HPDE6-E6E7 (cell line): Measurements from ENCODE around the gene BEST3.
"Not testable (repeated sequence)": the region's sequence is repeated elsewhere in the genome, so short reads cannot be mapped to it uniquely, and the experiment has no call there.

ENCODE experiments used
- DNase-seq: peaks from one replicate; pipeline ENCODE4 v3.0.0; 2011; ENCODE audit warnings: missing footprints; ENCODE audit errors: extremely low spot score

The BEST3 gene

GRCh38 chr12:69649529-69649928, 49.6 kb downstream of the BEST3 start:
- DNase-seq = no peak

- peak; percentile 23 for DNase-seq
Observed at GRCh38 chr12:69648476-69648875, 50.6 kb downstream of the BEST3 start.

- DNase-seq = no peak
Observed at GRCh38 chr12:69647178-69647577, 51.9 kb downstream of the BEST3 start.

GRCh38 chr12:69645031-69645430, 54.1 kb downstream of the BEST3 start:
- no peak for DNase-seq

- DNase-seq = no peak
Observed at GRCh38 chr12:69644511-69644910, 54.6 kb downstream of the BEST3 start.

- DNase-seq = no peak
Observed at GRCh38 chr12:69642531-69642930, 56.6 kb downstream of the BEST3 start.

GRCh38 chr12:69641546-69641945, 57.6 kb downstream of the BEST3 start:
- DNase-seq = no peak

- DNase-seq = peak; percentile 68
Observed at GRCh38 chr12:69639400-69640016, 59.6 kb downstream of the BEST3 start.

- no peak for DNase-seq
Observed at GRCh38 chr12:69633061-69633460, 66.0 kb downstream of the BEST3 start.

GRCh38 chr12:69630191-69630590, 68.9 kb downstream of the BEST3 start:
- peak; percentile 28 for DNase-seq

GRCh38 chr12:69627501-69627900, 71.6 kb downstream of the BEST3 start:
- DNase-seq = no peak

- no peak for DNase-seq
Observed at GRCh38 chr12:69623970-69624369, 75.1 kb downstream of the BEST3 start.

- DNase-seq = no peak
Observed at GRCh38 chr12:69621551-69621950, 77.6 kb downstream of the BEST3 start.

GRCh38 chr12:69620921-69621320, 78.2 kb downstream of the BEST3 start:
- DNase-seq = no peak

GRCh38 chr12:69620077-69620476, 79.0 kb downstream of the BEST3 start:
- DNase-seq = no peak

GRCh38 chr12:69619050-69619449, 80.1 kb downstream of the BEST3 start:
- no peak for DNase-seq

GRCh38 chr12:69616025-69616424, 83.1 kb downstream of the BEST3 start:
- DNase-seq = no peak

GRCh38 chr12:69613351-69613750, 85.8 kb downstream of the BEST3 start:
- DNase-seq = no peak

- DNase-seq = no peak
Observed at GRCh38 chr12:69610729-69611128, 88.4 kb downstream of the BEST3 start, which contains the start of gene LRRC10. Gene LRRC10, minus strand, starts transcription at chr12:69610907. Its CDS starts 69 bp downstream, at chr12:69610838.

GRCh38 chr12:69610126-69610525, 89.0 kb downstream of the BEST3 start:
- DNase-seq = no peak

GRCh38 chr12:69608114-69608513, 91.0 kb downstream of the BEST3 start:
- DNase-seq = no peak

GRCh38 chr12:69604275-69604674, 94.8 kb downstream of the BEST3 start:
- not testable (repeated sequence) for DNase-seq
